Astrocyte of the spinal cord (primary cell): Measurements from ENCODE around the gene SCN10A.

Experiments
- DNase-seq: peaks from one replicate; pipeline ENCODE4 v3.0.0; 2011; ENCODE audit warnings: low read depth, low spot score
- H3K4me3 ChIP-seq: 2 replicates; pipeline ENCODE4 v1.5.1; 2011; ENCODE audit warnings: low read depth, mild to moderate bottlenecking, low read length, moderate library complexity
- in situ Hi-C: cut with HindIII; loops from 2 replicates; pipeline ENCODE4 v1.10.0; 2017; ENCODE audit warnings: low sequenced_read_pairs
- TF ChIP-seq, protein P1 (sequence below): IDR thresholded peaks from 2 replicates; pipeline ENCODE4 v1.5.1; 2012; ENCODE audit warnings: low read depth, mild to moderate bottlenecking, low read length, inconsistent platforms

The SCN10A gene

DNA sequence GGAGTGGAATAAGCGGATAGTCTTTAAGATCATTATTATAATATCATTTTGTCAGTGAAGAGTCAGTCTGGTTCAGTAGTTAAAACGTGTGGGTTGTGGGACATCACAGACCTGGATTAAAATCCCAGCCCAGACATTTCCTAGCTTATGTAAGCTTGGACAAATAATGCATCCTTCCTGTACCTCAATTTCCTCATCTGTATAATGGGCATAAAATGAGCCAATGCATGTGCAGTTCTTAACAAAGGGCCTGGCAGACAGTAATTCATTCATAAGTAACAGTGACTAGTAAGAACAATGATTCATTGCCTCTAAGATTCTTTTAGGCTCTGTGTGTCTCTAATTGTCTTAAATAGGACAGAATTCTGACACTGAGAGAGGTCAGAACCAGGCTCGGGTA lies 76.1 kb downstream of the SCN10A start:
- in situ Hi-C loops: no loop called here
- DNase-seq: no peak
- no peak overlapping the region for H3K4me3 ChIP-seq
- TF ChIP-seq, protein P1, sequence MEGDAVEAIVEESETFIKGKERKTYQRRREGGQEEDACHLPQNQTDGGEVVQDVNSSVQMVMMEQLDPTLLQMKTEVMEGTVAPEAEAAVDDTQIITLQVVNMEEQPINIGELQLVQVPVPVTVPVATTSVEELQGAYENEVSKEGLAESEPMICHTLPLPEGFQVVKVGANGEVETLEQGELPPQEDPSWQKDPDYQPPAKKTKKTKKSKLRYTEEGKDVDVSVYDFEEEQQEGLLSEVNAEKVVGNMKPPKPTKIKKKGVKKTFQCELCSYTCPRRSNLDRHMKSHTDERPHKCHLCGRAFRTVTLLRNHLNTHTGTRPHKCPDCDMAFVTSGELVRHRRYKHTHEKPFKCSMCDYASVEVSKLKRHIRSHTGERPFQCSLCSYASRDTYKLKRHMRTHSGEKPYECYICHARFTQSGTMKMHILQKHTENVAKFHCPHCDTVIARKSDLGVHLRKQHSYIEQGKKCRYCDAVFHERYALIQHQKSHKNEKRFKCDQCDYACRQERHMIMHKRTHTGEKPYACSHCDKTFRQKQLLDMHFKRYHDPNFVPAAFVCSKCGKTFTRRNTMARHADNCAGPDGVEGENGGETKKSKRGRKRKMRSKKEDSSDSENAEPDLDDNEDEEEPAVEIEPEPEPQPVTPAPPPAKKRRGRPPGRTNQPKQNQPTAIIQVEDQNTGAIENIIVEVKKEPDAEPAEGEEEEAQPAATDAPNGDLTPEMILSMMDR: no peak

DNA sequence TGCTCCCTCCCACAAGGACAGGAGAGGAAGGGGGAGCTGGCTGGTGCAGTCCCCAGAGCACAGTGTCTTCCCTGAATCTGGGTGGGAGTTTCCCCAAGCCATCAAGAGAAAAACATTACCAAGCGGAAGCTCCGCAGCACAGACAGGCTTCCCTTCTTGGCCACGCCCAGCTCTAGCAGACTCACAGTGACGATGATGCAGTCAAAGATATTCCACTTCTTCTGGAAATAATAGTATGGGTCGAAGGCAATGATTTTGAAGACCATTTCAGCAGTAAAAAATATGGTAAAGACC lies 76.7 kb downstream of the SCN10A start:
- in situ Hi-C loops: no loop called here
- DNase-seq: no peak
- TF ChIP-seq, protein P1: no peak
- H3K4me3 ChIP-seq: no peak overlapping the region

DNA sequence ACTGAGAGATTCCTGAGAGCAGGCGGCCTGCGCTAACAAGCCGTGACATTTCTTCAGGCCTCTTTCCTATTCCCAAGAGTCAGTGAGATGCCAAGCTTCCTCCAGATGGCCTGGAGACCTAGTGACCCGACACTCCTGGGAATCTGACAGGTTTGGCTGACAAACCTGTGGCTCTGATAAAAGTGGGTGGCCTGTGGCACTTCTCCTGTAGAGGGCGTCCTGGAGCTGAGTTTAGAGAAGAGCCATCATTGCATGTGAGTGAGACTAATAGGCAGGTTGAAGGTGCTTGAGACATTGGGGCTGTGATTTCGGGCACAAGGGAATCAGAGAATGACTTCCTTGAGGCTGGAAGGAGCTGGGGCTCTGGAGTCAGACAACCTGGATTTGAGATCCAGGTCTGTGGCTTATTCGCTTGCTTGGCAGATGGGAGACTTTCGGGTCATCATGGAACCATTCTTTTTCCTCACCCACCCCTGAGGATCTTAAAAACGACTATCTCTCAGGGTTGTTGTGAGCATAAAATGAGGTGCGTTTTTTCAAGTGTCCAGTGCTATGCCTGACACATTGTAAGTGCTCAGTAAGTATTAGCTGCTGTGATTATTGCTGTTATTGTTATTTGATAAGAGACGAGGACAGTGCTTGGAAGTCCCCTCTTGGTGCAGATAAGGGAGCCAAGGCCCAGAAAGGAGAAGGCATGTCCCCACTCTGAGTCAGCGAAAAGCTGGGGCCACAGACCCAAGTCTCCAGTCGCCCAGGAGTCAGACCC lies 77.2 kb downstream of the SCN10A start:
- TF ChIP-seq, protein P1: peak; percentile 80
- DNase-seq: peak; percentile 37

DNA sequence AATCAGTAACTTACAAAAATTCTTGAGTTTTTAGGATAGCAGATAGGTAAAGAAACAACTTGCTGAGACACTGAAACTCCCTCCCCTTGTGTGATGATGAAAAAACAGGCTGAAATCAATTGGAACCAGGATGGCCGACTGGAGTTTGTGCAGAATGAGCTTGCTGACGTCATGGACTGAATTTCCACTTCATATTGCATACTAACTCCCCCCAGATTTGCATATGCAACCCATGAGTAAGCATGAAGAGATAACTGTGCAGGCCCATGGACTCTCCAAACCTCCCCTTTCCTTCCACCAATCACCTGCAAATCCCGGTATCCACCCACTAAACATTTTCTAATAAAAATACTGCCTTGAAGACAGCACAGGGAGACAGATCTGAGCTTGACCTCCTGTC lies 84.5 kb downstream of the SCN10A start:
- TF ChIP-seq, protein P1: no peak
- DNase-seq: no peak
- in situ Hi-C loops: no loop called here
- H3K4me3 ChIP-seq: no peak overlapping the region

More for the DNA sequence above, 77.2 kb downstream of the SCN10A start:
- in situ Hi-C loops: no loop called here
- H3K4me3 ChIP-seq: no peak overlapping the region

DNA sequence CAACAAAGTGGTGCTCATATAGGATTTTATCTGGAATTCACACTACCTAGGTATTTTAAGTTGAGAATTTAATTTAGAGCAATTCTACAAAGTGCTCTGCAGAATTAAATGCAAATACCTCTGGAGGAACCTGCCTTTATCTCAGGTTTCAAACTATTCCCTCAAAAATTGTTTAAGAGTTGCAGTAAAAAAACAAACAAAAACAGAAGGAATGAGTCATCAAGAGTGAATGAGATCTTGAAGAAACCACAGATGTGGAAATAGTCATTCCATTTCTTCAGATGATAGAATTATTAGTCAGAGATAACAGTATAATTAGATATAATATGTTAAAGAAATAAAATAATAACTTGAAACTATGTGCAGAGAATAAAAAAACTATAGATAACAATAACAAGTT lies 85.7 kb downstream of the SCN10A start:
- TF ChIP-seq, protein P1: no peak
- H3K4me3 ChIP-seq: no peak overlapping the region
- DNase-seq: peak; percentile 61
- in situ Hi-C loops: no loop called here

DNA sequence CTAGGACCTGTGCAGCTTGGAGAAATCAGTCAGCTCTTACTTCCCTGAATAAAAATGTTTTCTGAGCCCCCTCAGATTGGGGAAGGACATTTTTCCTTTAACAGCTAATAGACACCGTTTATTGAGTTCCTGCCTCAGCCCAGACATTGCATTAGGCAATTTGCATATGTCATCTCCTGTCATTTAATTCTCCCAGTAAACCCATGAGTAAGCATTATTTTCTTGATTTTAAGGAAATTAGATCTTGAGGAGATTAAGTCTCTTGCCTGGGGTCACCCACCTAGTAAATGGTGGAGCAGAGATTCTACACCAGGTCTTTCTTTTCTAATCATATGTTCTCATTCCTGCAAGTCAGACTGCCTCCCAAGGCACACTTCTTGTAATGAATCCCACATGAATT lies 88.0 kb downstream of the SCN10A start:
- H3K4me3 ChIP-seq: no peak overlapping the region
- TF ChIP-seq, protein P1: no peak
- in situ Hi-C loops: no loop called here
- no peak for DNase-seq
